Body of pancreas (tissue), 4 donors: ENCODE data around the gene MATN1. TPM values are rescaled to one million over a fixed set of nuclear protein-coding genes. Genes with fewer than 3 reads are reported as not detected.

ENCODE experiments used
- ATAC-seq: fragments of 150-250 bp; one replicate; pipeline ENCODE4 v1.9.1; 2016
- DNase-seq, 4 donors: peaks; one replicate each; pipeline ENCODE4 v3.0.0-alpha.2; 2019
- H3K27ac ChIP-seq, 4 donors: fragments of 200-600 bp; sonication (generic); 1 replicate in 3 of 4; 2 replicates in 1 of 4; pipeline versions ENCODE4 v1.5.1 to v1.6.1; 2016 to 2019; ENCODE audit warnings: mild to moderate bottlenecking in 1 of 4, mixed read lengths in 1 of 4, moderate library complexity in 1 of 4
- H3K27me3 ChIP-seq, 2 donors: fragments of 200-600 bp; sonication (generic); one replicate each; pipeline ENCODE4 v1.6.0; 2016; ENCODE audit warnings: mild to moderate bottlenecking in 1 of 2
- H3K36me3 ChIP-seq, 2 donors: fragments of 200-600 bp; sonication (generic); replicated peaks in 1 of 2; 2 replicates each; pipeline ENCODE4 v1.5.1; 2016; ENCODE audit warnings: low read depth in 2 of 2; ENCODE audit not compliant: insufficient read depth in 1 of 2
- H3K4me1 ChIP-seq: fragments of 200-600 bp; sonication (generic); one replicate; pipeline ENCODE4 v1.6.0; 2016
- H3K4me3 ChIP-seq, 2 donors: fragments of 200-600 bp; sonication (generic); 1 replicate in 1 of 2; 2 replicates in 1 of 2; pipeline ENCODE4 v1.5.1; 2016 to 2019
- H3K9me3 ChIP-seq, 3 donors: fragments of 200-600 bp; sonication (generic); 1 replicate in 2 of 3; 2 replicates in 1 of 3; pipeline ENCODE4 v1.5.1; 2016
- POLR2A ChIP-seq, 3 donors: fragments of 450-650 bp; IDR thresholded peaks; one replicate each; pipeline ENCODE4 v1.6.1; 2016; ENCODE audit warnings: antibody characterized with exemption in 3 of 3, mild to moderate bottlenecking in 2 of 3
- WGBS, 2 donors: methylation state at CpG; one replicate each; pipeline ENCODE4 v1.1.5; 2017; 5-methylcytosine and 5-hydroxymethylcytosine counted together
- intact Hi-C: fragments of 100-400 bp; cut with DNase I; formaldehyde crosslinking; loops from one replicate; pipeline ENCODE4 v1.15.1; 2023
- total RNA-seq, 2 donors: library from RNA; depleted of rRNA; stranded (reverse); fragments of >200 nt; gene quantifications; one replicate each; pipeline ENCODE4 v1.1.0, GENCODE V29; 2016
- TF ChIP-seq, protein P1 (sequence below), 7 experiments: fragments of 450-650 bp in 4 of 7; fragments of 200-600 bp in 3 of 7; sonication (generic) in 3 of 7; IDR thresholded peaks; one replicate each; pipeline ENCODE4 v1.5.1; 2016 to 2019; ENCODE audit warnings: antibody characterized with exemption in 7 of 7

Gene MATN1
- total RNA-seq, 2 donors from 2014 or later, result 0.33 TPM; not detected in 1

- intact Hi-C loops, result no loop called here
- Histone ChIP-seq H3K27ac (peak overlapping the region; percentile 92 to 99 (median 98)), H3K4me1 (peaks cover 12% of the 10 kb centered on the region), H3K4me3 (peak overlapping the region in 1 of 2 donors; percentile 5), H3K9me3 (no peaks in the 10 kb centered on the region), H3K27me3 (no peaks in the 10 kb centered on the region), H3K36me3 (no peaks in the 10 kb centered on the region)
- 0% methylated on average over 60 of the region's 66 CpGs; no CpG with 5 or more reads in 1 of the 2 donors for WGBS, 2 donors
- DNase-seq, result peak; percentile 74 to 99 (median 90)
- TF ChIP-seq POLR2A (IDR thresholded peaks at IDR 0.05), result peak; percentile 81 to 92 (median 90)
- TF ChIP-seq, protein P1, sequence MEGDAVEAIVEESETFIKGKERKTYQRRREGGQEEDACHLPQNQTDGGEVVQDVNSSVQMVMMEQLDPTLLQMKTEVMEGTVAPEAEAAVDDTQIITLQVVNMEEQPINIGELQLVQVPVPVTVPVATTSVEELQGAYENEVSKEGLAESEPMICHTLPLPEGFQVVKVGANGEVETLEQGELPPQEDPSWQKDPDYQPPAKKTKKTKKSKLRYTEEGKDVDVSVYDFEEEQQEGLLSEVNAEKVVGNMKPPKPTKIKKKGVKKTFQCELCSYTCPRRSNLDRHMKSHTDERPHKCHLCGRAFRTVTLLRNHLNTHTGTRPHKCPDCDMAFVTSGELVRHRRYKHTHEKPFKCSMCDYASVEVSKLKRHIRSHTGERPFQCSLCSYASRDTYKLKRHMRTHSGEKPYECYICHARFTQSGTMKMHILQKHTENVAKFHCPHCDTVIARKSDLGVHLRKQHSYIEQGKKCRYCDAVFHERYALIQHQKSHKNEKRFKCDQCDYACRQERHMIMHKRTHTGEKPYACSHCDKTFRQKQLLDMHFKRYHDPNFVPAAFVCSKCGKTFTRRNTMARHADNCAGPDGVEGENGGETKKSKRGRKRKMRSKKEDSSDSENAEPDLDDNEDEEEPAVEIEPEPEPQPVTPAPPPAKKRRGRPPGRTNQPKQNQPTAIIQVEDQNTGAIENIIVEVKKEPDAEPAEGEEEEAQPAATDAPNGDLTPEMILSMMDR (IDR thresholded peaks at IDR 0.05), result peak; percentile 92 to 98 (median 95)
- ATAC-seq, result peak; percentile 81
Measured at GRCh38 chr1:30718636-30719405, 4.6 kb downstream of the MATN1 start.

- DNase-seq, result peak; percentile 99 to 100 (median 100)
- 1 to 2% methylated on average over 20 to 30 of the region's 50 CpGs for WGBS, 2 donors
- no peaks in the 10 kb centered on the region for H3K27me3 ChIP-seq
- ATAC-seq, result peak; percentile 84
- TF ChIP-seq, protein P1 (IDR thresholded peaks at IDR 0.05), result no peak
- TF ChIP-seq POLR2A (IDR thresholded peaks at IDR 0.05), result peak in 1 of 3 donors; percentile 16
- intact Hi-C loops, result no loop called here
- H3K27ac ChIP-seq, result peak overlapping the region; percentile 19 to 98 (median 82)
- H3K9me3 ChIP-seq, result no peaks in the 10 kb centered on the region
- no peaks in the 10 kb centered on the region for H3K36me3 ChIP-seq
- peaks cover 12% of the 10 kb centered on the region for H3K4me1 ChIP-seq
- no peak overlapping the region for H3K4me3 ChIP-seq
Measured at GRCh38 chr1:30718091-30718635, 5.2 kb downstream of the MATN1 start.

DNA sequence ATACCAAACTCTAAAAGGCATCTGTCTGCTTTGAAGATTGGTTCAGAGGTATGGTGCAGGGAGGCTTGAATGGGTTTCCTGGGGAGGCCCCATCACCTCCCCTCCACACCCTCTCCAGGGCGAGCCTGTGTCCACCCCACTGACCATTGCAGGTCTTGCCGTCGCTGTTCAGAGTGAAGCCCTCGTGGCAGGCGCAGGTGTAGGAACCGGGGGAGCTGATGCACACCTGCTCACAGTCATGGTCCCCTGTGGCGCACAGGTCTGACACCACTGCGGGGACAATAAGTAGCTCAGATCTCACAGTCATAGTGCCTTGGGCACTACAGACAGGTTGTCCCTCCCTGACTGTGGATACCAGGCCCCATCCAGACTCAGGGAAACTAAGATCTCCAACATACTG, 6.7 kb downstream of the MATN1 start:
- Histone ChIP-seq H3K27ac (no peak overlapping the region), H3K4me3 (no peak overlapping the region), H3K27me3 (no peaks in the 10 kb centered on the region), H3K4me1 (peaks cover 12% of the 10 kb centered on the region), H3K36me3 (no peaks in the 10 kb centered on the region), H3K9me3 (no peaks in the 10 kb centered on the region)
- WGBS, 2 donors, result 93 to 96% methylated on average over 6 to 8 of the region's 8 CpGs
- intact Hi-C loops, result no loop called here
- TF ChIP-seq, protein P1 (IDR thresholded peaks at IDR 0.05), result no peak
- TF ChIP-seq POLR2A (IDR thresholded peaks at IDR 0.05), result no peak
- DNase-seq (no peak), ATAC-seq (no peak)

DNA sequence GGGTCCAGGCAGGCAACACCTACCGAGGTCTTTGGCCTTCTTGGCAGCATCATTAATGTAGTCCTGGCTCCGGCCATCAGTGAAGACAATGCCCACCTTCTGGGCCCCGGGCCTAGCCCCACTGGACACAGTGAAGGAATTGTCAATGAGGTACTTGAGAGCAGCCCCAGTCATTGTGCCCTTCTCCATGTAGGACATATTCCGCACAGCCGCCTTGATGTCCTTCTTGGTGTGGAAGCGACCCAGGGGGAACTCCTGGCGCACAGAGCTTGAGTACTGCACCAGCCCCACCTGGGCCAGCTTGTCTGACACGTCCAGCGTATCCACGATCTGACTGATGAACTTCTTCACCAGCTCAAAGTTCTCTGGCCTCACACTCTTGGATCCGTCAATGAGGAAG, 7.5 kb downstream of the MATN1 start:
- no peak for ATAC-seq
- 94 to 95% methylated on average over 3 to 11 of the region's 11 CpGs for WGBS, 2 donors
- no peak overlapping the region for H3K4me3 ChIP-seq
- intact Hi-C loops, result no loop called here
- no peaks in the 10 kb centered on the region for H3K27me3 ChIP-seq
- H3K27ac ChIP-seq, result no peak overlapping the region
- peaks cover 12% of the 10 kb centered on the region for H3K4me1 ChIP-seq
- no peaks in the 10 kb centered on the region for H3K36me3 ChIP-seq
- H3K9me3 ChIP-seq, result no peaks in the 10 kb centered on the region
- no peak for TF ChIP-seq POLR2A (IDR thresholded peaks at IDR 0.05)
- DNase-seq, result no peak

- 82 to 92% methylated on average over 1 to 2 of the region's 2 CpGs for WGBS, 2 donors
- no peak for ATAC-seq
- Histone ChIP-seq H3K9me3 (no peaks in the 10 kb centered on the region), H3K36me3 (no peaks in the 10 kb centered on the region), H3K27me3 (no peaks in the 10 kb centered on the region), H3K27ac (no peak overlapping the region), H3K4me1 (peaks cover 12% of the 10 kb centered on the region), H3K4me3 (no peak overlapping the region)
- intact Hi-C loops, result no loop called here
- no peak for DNase-seq
- no peak for TF ChIP-seq POLR2A (IDR thresholded peaks at IDR 0.05)
- TF ChIP-seq, protein P1 (IDR thresholded peaks at IDR 0.05), result peak in 2 of 7 experiments; percentile 7 to 8
Measured at GRCh38 chr1:30715216-30715615, 8.2 kb downstream of the MATN1 start.
